Stimulated activated CD8-positive, alpha-beta memory T cell treated with anti-CD3 and anti-CD28 coated beads, Interleukin-15, amount 100 ng/mL, for 24 hours (primary cell): ENCODE data around the gene SDCCAG8.

Experiments used
- DNase-seq: peaks from one replicate; pipeline ENCODE4 v3.0.0-alpha.2; 2020; ENCODE audit warnings: low read depth

The SDCCAG8 gene

GRCh38 chr1:243483952-243484351 lies 228.1 kb downstream of the SDCCAG8 start:
- no peak for DNase-seq

GRCh38 chr1:243487036-243487648 lies 231.3 kb downstream of the SDCCAG8 start:
- no peak for DNase-seq

GRCh38 chr1:243487649-243488227 lies 231.9 kb downstream of the SDCCAG8 start:
- no peak for DNase-seq

GRCh38 chr1:243488459-243489157 lies 232.8 kb downstream of the SDCCAG8 start:
- DNase-seq, result no peak

GRCh38 chr1:243489158-243489527 lies 233.3 kb downstream of the SDCCAG8 start:
- no peak for DNase-seq

GRCh38 chr1:243489681-243490546 lies 234.1 kb downstream of the SDCCAG8 start:
- DNase-seq, result no peak

GRCh38 chr1:243490748-243491686 lies 235.2 kb downstream of the SDCCAG8 start:
- DNase-seq, result no peak

GRCh38 chr1:243493156-243494129 lies 237.6 kb downstream of the SDCCAG8 start:
- no peak for DNase-seq

GRCh38 chr1:243494741-243495431 lies 239.0 kb downstream of the SDCCAG8 start:
- no peak for DNase-seq

GRCh38 chr1:243495442-243496186 lies 239.8 kb downstream of the SDCCAG8 start:
- DNase-seq, result no peak

GRCh38 chr1:243496187-243496646 lies 240.4 kb downstream of the SDCCAG8 start:
- no peak for DNase-seq

GRCh38 chr1:243496806-243497205 lies 241.0 kb downstream of the SDCCAG8 start:
- no peak for DNase-seq

GRCh38 chr1:243497939-243498681 lies 242.3 kb downstream of the SDCCAG8 start:
- DNase-seq, result no peak

- no peak for DNase-seq
These were observed 243.4 kb downstream of the SDCCAG8 start for GRCh38 chr1:243499248-243499647.

GRCh38 chr1:243499711-243500110 lies 243.9 kb downstream of the SDCCAG8 start:
- DNase-seq, result no peak

- no peak for DNase-seq
These were observed 244.7 kb downstream of the SDCCAG8 start for GRCh38 chr1:243500512-243500911.

- DNase-seq, result no peak
These were observed 245.2 kb downstream of the SDCCAG8 start for GRCh38 chr1:243501002-243501401.

GRCh38 chr1:243503155-243503554 lies 247.3 kb downstream of the SDCCAG8 start:
- DNase-seq, result no peak
